GM12878 (cell line): Measurements from ENCODE around the gene DPP6.

Experiments used
- CEBPB ChIP-seq, 2 experiments: fragments of 150-350 bp in 1 of 2; IDR thresholded peaks; 2 replicates each; pipeline ENCODE4 v1.6.1; 2012 to 2014; ENCODE audit warnings: low read depth in 2 of 2, low read length in 2 of 2, borderline replicate concordance in 1 of 2, inconsistent platforms in 1 of 2
- CTCF ChIP-seq, 3 experiments: IDR thresholded peaks in 2 of 3; conservative IDR thresholded peaks in 1 of 3; 2 replicates each; pipeline ENCODE4 v1.5.1; 2011; ENCODE audit warnings: low read depth in 3 of 3, low read length in 3 of 3, mild to moderate bottlenecking in 3 of 3, control low read depth in 2 of 3, moderate library complexity in 2 of 3, inconsistent platforms in 1 of 3, mixed read lengths in 1 of 3; ENCODE audit not compliant: control insufficient read depth in 2 of 3, insufficient read depth in 1 of 3; ENCODE audit errors: extremely low read depth in 1 of 3
- ELK1 ChIP-seq: IDR thresholded peaks from 2 replicates; pipeline ENCODE4 v1.6.1; 2012; ENCODE audit warnings: low read depth, low read length, improper control_type of control experiment
- EP300 ChIP-seq, 2 experiments: fragments of 150-350 bp in 1 of 2; IDR thresholded peaks; 2 replicates each; pipeline ENCODE4 v1.6.1; 2011 to 2012; ENCODE audit warnings: low read depth in 2 of 2, low read length in 2 of 2, borderline replicate concordance in 1 of 2, improper control_type of control experiment in 1 of 2, inconsistent platforms in 1 of 2; ENCODE audit not compliant: control insufficient read depth in 1 of 2
- EZH2 ChIP-seq: IDR thresholded peaks from 2 replicates; pipeline ENCODE4 v1.6.1; 2012; ENCODE audit warnings: low read depth, mild to moderate bottlenecking, control low read depth, inconsistent platforms, low read length, borderline replicate concordance; ENCODE audit not compliant: control insufficient read depth
- FOXM1 ChIP-seq: IDR thresholded peaks from 2 replicates; pipeline ENCODE4 v1.6.1; 2012; ENCODE audit warnings: low read depth, mild to moderate bottlenecking, inconsistent platforms, low read length, moderate library complexity
- NBN ChIP-seq: fragments of 450-650 bp; IDR thresholded peaks from 2 replicates; pipeline ENCODE4 v1.6.1; 2016
- NR2C2 ChIP-seq: IDR thresholded peaks from 2 replicates; pipeline ENCODE4 v1.6.1; 2011; ENCODE audit warnings: borderline replicate concordance, low read depth; ENCODE audit not compliant: control insufficient read depth, insufficient read length
- POLR2A ChIP-seq: IDR thresholded peaks from 2 replicates; pipeline ENCODE4 v1.6.1; 2011; ENCODE audit warnings: low read depth, mild to moderate bottlenecking, low read length
- RFX5 ChIP-seq: IDR thresholded peaks from 2 replicates; pipeline ENCODE4 v1.6.1; 2011; ENCODE audit warnings: low read depth, low read length, improper control_type of control experiment
- SMARCA5 ChIP-seq: fragments of 450-650 bp; IDR thresholded peaks from 2 replicates; pipeline ENCODE4 v1.6.1; 2017; ENCODE audit warnings: mild to moderate bottlenecking
- SP1 ChIP-seq: IDR thresholded peaks from one replicate; pipeline ENCODE4 v1.6.1; 2011; ENCODE audit warnings: low read depth, low read length
- TAF1 ChIP-seq: IDR thresholded peaks from 2 replicates; pipeline ENCODE4 v1.6.1; 2011; ENCODE audit warnings: mild to moderate bottlenecking, low read depth, low read length, borderline replicate concordance
- ZZZ3 ChIP-seq: IDR thresholded peaks from 2 replicates; pipeline ENCODE4 v1.6.1; 2011; ENCODE audit warnings: low read depth; ENCODE audit not compliant: control insufficient read depth, insufficient read length

GRCh38 chr7:154699417-154699816, 647.2 kb downstream of the DPP6 start:
- TF ChIP-seq SMARCA5 (no peak), EP300 (IDR thresholded peaks at IDR 0.05; ENCODE audit: borderline replicate concordance in 1 of 2, control insufficient read depth in 1 of 2, low read depth in 2 of 2, low read length in 2 of 2) (no peak), EZH2 (no peak), CEBPB (IDR thresholded peaks at IDR 0.05; ENCODE audit: borderline replicate concordance in 1 of 2, low read depth in 2 of 2, low read length in 2 of 2) (no peak), ELK1 (no peak), POLR2A (no peak), ZZZ3 (no peak), SP1 (no peak), TAF1 (no peak), CTCF (IDR thresholded peaks at IDR 0.05 in 2 of 3, conservative IDR thresholded peaks at IDR 0.05 in 1 of 3; ENCODE audit: control insufficient read depth in 2 of 3, extremely low read depth in 1 of 3, insufficient read depth in 1 of 3, low read depth in 3 of 3, low read length in 3 of 3) (no peak), NBN (no peak), FOXM1 (no peak), NR2C2 (no peak), RFX5 (no peak)
